GM12865 (cell line): ENCODE measurements around the gene IL10RB.

Experiments used
- DNase-seq: peaks from one replicate; pipeline ENCODE4 v3.0.0; 2010; ENCODE audit warnings: low read depth
- H3K4me3 ChIP-seq: 2 replicates; pipeline ENCODE4 v1.5.1; 2011; ENCODE audit warnings: mild to moderate bottlenecking, low read depth, low read length, control low read depth
- CTCF ChIP-seq: IDR thresholded peaks from 2 replicates; pipeline ENCODE4 v1.5.1; 2011; ENCODE audit warnings: low read length, control low read depth, low read depth, inconsistent platforms; ENCODE audit not compliant: insufficient read depth; ENCODE audit errors: missing control alignments

Gene IL10RB

GRCh38 chr21:33299181-33299752 is 33.1 kb downstream of the IL10RB start:
- DNase-seq, result peak; percentile 74
- no peak overlapping the region for H3K4me3 ChIP-seq
- no peak for TF ChIP-seq CTCF

- no peak overlapping the region for H3K4me3 ChIP-seq
- TF ChIP-seq CTCF, result no peak
- DNase-seq, result peak; percentile 21
These were observed 34.8 kb downstream of the IL10RB start for GRCh38 chr21:33300701-33301631.

- no peak for TF ChIP-seq CTCF
- no peak for DNase-seq
- H3K4me3 ChIP-seq, result no peak overlapping the region
These were observed 35.5 kb downstream of the IL10RB start for GRCh38 chr21:33301632-33302002.

GRCh38 chr21:33302055-33302454 is 35.9 kb downstream of the IL10RB start:
- no peak overlapping the region for H3K4me3 ChIP-seq
- DNase-seq, result no peak
- TF ChIP-seq CTCF, result no peak

- TF ChIP-seq CTCF, result no peak
- no peak for DNase-seq
- H3K4me3 ChIP-seq, result no peak overlapping the region
These were observed 36.6 kb downstream of the IL10RB start for GRCh38 chr21:33302796-33303195.

- TF ChIP-seq CTCF, result no peak
- no peak for DNase-seq
- no peak overlapping the region for H3K4me3 ChIP-seq
These were observed 39.1 kb downstream of the IL10RB start for GRCh38 chr21:33305344-33305671.

GRCh38 chr21:33305938-33306337 is 39.8 kb downstream of the IL10RB start:
- no peak for DNase-seq
- no peak overlapping the region for H3K4me3 ChIP-seq
- TF ChIP-seq CTCF, result no peak
